ENCODE measurements around the gene CCNQ.

DNA sequence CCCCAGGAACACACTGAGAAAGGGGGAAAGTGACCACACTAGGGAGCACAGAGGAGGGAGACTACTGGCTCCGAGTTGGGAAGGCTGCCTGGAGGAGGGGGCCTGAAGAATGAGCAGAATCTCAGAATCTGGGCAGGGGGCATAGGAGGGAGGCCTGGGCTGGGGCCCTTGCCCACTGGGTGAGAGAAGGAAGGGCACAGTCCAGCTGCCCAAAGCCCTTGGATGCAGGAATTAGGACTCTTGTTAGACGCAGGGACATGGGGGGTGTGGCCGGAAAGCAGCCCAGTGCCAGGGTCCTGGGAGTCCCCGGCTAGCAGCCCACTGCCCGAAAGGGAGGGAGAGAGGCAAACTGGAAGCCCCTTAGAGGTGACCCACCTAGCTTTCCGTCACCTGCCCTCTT is 46.2 kb upstream of the CCNQ start:
- TF ChIP-seq EP300 (IDR thresholded peaks at IDR 0.05; ENCODE audit: borderline replicate concordance) = no peak
- TF ChIP-seq YY1 (IDR thresholded peaks at IDR 0.05; ENCODE audit: low read depth) = no peak
- no peak for TF ChIP-seq RAD21 (IDR thresholded peaks at IDR 0.05; ENCODE audit: low read depth)

Measured in Ishikawa (cell line).